HAP-1 (cell line): ENCODE measurements around the gene GPRC5B.

Experiments used
- DNase-seq, 2 experiments: peaks; one replicate each; pipeline ENCODE4 v3.0.0-alpha.2; 2016 to 2020; ENCODE audit warnings: low spot score in 2 of 2
- H3K27me3 ChIP-seq: fragments of 250-450 bp; sonication (Bioruptor Pico); 2 replicates; pipeline ENCODE4 v1.5.1; 2020; ENCODE audit warnings: low read depth, mild to moderate bottlenecking, moderate library complexity
- H3K36me3 ChIP-seq: fragments of 250-450 bp; sonication (Bioruptor Pico); replicated peaks from 2 replicates; pipeline ENCODE4 v1.5.1; 2020; ENCODE audit warnings: mild to moderate bottlenecking
- H3K4me1 ChIP-seq: fragments of 250-450 bp; sonication (Bioruptor Pico); 2 replicates; pipeline ENCODE4 v1.5.1; 2020; ENCODE audit warnings: mild to moderate bottlenecking
- H3K4me3 ChIP-seq: fragments of 250-450 bp; sonication (Bioruptor Pico); 2 replicates; pipeline ENCODE4 v1.5.1; 2020; ENCODE audit warnings: mild to moderate bottlenecking, moderate library complexity
- H3K9me3 ChIP-seq: fragments of 250-450 bp; sonication (Bioruptor Pico); 2 replicates; pipeline ENCODE4 v1.5.1; 2020; ENCODE audit warnings: mild to moderate bottlenecking, moderate library complexity
- in situ Hi-C: fragments of 300-500 bp; cut with MboI; formaldehyde crosslinking; loops from 3 replicates; pipeline ENCODE4 v1.14.3; 2020; ENCODE audit warnings: low sequenced_read_pairs, inconsistent platforms, mixed read lengths

GPRC5B gene

GRCh38 chr16:19886073-19886941, 1.7 kb upstream of the GPRC5B start:
- H3K27me3 ChIP-seq, result no peaks in the 10 kb centered on the region
- DNase-seq, result peak; percentile 67 to 91
- in situ Hi-C loops, result loop anchor here (5.0 to 25.0 kb wide), 4 partner anchors 169 to 499 kb away; partner anchors contain the start of genes IQCK, KNOP1 and VPS35L
- H3K4me3 ChIP-seq, result no peak overlapping the region
- no peaks in the 10 kb centered on the region for H3K9me3 ChIP-seq
- peaks cover 21% of the 10 kb centered on the region for H3K4me1 ChIP-seq
- no peaks in the 10 kb centered on the region for H3K36me3 ChIP-seq

DNA sequence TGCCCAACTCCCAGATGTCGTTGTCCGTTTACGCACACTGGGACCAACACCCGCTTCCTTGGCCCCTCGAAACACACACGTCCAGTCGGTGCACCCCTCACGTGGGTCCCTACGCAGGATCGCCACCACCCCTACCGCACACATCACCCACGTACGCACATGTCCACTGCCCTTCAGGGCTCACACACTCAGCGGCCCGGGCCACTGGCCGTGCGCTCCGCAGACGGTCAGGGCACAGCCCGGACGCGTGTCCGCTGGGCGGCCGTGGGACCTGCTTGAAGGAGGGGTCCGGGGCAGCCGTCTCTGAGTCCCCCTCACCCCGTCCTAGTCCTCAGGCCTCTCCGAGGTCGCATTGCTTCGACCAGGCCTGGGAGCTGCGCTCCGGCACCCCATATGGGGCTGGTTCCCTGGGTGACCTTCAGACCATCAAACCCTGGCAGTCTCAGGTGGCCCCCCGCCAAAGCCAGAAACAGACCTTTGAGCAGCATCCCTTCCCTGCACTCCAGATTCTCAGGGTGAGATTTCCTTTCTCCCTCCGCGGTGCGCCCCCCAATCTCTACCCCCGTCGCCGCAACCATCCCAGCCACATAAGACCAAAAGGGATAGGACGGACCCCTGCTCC, 914 bp upstream of the GPRC5B start:
- no peak for DNase-seq
- Histone ChIP-seq H3K9me3 (no peaks in the 10 kb centered on the region), H3K27me3 (no peaks in the 10 kb centered on the region), H3K4me1 (peaks cover 21% of the 10 kb centered on the region), H3K36me3 (no peaks in the 10 kb centered on the region; the same call in 1 of the 2 replicates), H3K4me3 (peak overlapping the region; percentile 66)
- in situ Hi-C loops, result loop anchor here (5.0 to 25.0 kb wide), 4 partner anchors 168 to 498 kb away; partner anchors contain the start of genes IQCK, KNOP1 and VPS35L

GRCh38 chr16:19883966-19884485, 622 bp downstream of the GPRC5B start:
- Histone ChIP-seq H3K36me3 (no peaks in the 10 kb centered on the region; the same call in none of the 2 replicates), H3K9me3 (no peaks in the 10 kb centered on the region), H3K27me3 (no peaks in the 10 kb centered on the region), H3K4me1 (peaks cover 27% of the 10 kb centered on the region), H3K4me3 (peak overlapping the region; percentile 66)
- in situ Hi-C loops, result loop anchor here (25.0 kb wide), 1 partner anchor 497 kb away; no protein-coding TSS in a partner anchor
- peak in 1 of 2 experiments; percentile 47 for DNase-seq

DNA sequence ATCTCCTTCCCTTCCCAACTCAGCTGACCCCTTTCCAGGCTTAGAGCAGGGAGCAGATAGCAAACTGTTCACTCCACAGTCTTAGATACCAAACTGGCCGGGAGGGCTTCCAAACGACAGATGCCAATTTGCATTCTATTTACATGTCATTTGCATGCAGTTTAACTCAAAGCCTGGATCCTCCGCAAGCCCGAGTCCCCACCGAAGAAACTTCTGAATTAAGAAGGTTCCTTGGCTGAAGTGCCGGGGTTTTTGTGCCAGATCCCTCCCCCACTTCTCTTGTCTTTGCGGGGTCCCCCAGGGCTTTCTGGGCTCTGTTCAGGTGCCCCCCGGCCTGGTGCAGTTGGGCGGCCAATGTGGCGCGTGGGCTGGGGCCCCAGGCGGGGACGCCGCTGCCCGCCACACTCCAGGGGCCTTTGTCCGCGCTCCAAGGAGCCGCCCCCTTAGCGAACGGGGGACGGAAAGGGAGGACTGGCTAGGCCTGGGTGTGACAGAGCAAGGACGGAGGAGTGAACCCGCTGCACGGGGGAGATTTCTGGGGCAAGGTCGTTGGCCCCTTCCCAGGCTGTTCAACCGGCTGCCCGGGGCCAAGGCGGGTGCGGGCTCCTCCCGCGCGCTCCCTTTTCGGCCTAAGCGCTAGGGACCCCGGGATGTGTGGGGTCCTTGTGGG, 1.2 kb downstream of the GPRC5B start:
- H3K36me3 ChIP-seq, result no peaks in the 10 kb centered on the region; the same call in none of the 2 replicates
- in situ Hi-C loops, result loop anchor here (25.0 kb wide), 1 partner anchor 496 kb away; no protein-coding TSS in a partner anchor
- peak overlapping the region; percentile 66 for H3K4me3 ChIP-seq
- DNase-seq, result peak; percentile 66 to 76
- peaks cover 27% of the 10 kb centered on the region for H3K4me1 ChIP-seq
- no peaks in the 10 kb centered on the region for H3K9me3 ChIP-seq
- H3K27me3 ChIP-seq, result no peaks in the 10 kb centered on the region

DNA sequence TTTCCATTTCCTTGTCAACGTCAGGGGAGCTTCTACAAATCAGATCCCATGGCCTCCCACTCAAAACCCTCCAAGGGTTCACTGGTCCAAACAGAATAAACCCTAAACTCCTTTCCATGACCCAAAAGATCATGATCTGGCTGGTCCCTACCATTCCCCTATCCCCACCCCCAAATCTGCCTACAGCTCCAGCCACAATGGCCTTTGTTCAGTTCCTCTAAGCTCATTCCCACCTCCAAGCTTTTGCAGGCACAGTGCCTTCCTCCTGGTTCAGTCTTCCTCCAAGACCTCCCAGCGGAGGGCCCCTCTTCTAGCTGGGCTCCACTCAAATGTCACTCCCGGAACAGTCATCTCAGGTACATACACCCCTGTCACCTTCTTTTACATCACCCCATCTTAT, 2.0 kb downstream of the GPRC5B start:
- in situ Hi-C loops, result loop anchor here (25.0 kb wide), 1 partner anchor 495 kb away; no protein-coding TSS in a partner anchor

GRCh38 chr16:19882186-19882585, 2.5 kb downstream of the GPRC5B start:
- Histone ChIP-seq H3K4me3 (peak overlapping the region; percentile 66), H3K4me1 (peaks cover 27% of the 10 kb centered on the region), H3K27me3 (no peaks in the 10 kb centered on the region), H3K36me3 (no peaks in the 10 kb centered on the region; the same call in none of the 2 replicates), H3K9me3 (no peaks in the 10 kb centered on the region)
- DNase-seq, result peak; percentile 59 to 68
- in situ Hi-C loops, result loop anchor here (25.0 kb wide), 1 partner anchor 495 kb away; no protein-coding TSS in a partner anchor

More for the DNA sequence above, 2.0 kb downstream of the GPRC5B start:
- H3K4me3 ChIP-seq, result peak overlapping the region; percentile 66
- H3K27me3 ChIP-seq, result no peaks in the 10 kb centered on the region
- H3K36me3 ChIP-seq, result no peaks in the 10 kb centered on the region; the same call in none of the 2 replicates
- DNase-seq, result peak; percentile 22 to 55
- peaks cover 27% of the 10 kb centered on the region for H3K4me1 ChIP-seq
- no peaks in the 10 kb centered on the region for H3K9me3 ChIP-seq

- no peaks in the 10 kb centered on the region for H3K9me3 ChIP-seq
- H3K4me3 ChIP-seq, result peak overlapping the region; percentile 66; the same call in 1 of the 2 replicates
- peaks cover 27% of the 10 kb centered on the region for H3K4me1 ChIP-seq
- no peaks in the 10 kb centered on the region; the same call in none of the 2 replicates for H3K36me3 ChIP-seq
- in situ Hi-C loops, result loop anchor here (25.0 kb wide), 1 partner anchor 494 kb away; no protein-coding TSS in a partner anchor
- no peak for DNase-seq
- no peaks in the 10 kb centered on the region for H3K27me3 ChIP-seq
These were observed 2.9 kb downstream of the GPRC5B start for GRCh38 chr16:19881783-19882182.

DNA sequence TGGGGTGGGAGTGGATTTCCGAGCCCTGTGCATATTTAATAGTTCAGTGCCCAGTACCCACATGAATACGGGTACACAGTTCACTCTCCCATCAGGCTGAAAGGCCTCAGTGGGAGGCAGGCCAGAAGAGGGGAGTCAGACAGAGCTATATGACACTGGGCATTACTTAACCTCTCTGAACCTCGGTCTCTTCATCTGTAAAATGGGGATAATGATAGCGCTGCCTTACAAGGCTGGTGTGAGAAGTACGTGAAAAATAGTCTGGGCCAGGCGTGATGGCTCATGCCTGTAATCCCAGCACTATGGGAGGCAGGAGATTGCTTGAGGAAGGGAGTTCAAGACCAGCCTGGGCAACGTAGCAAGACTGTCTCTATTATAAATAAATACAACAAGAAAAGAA, 3.6 kb downstream of the GPRC5B start:
- no peaks in the 10 kb centered on the region; the same call in none of the 2 replicates for H3K36me3 ChIP-seq
- H3K4me1 ChIP-seq, result peaks cover 24% of the 10 kb centered on the region
- H3K4me3 ChIP-seq, result no peak overlapping the region
- H3K27me3 ChIP-seq, result no peaks in the 10 kb centered on the region
- H3K9me3 ChIP-seq, result no peaks in the 10 kb centered on the region
- no peak for DNase-seq
- in situ Hi-C loops, result loop anchor here (25.0 kb wide), 1 partner anchor 494 kb away; no protein-coding TSS in a partner anchor

- peaks cover 21% of the 10 kb centered on the region for H3K4me1 ChIP-seq
- H3K4me3 ChIP-seq, result no peak overlapping the region
- in situ Hi-C loops, result loop anchor here (25.0 kb wide), 1 partner anchor 492 kb away; no protein-coding TSS in a partner anchor
- no peaks in the 10 kb centered on the region for H3K27me3 ChIP-seq
- no peaks in the 10 kb centered on the region; the same call in none of the 2 replicates for H3K36me3 ChIP-seq
- H3K9me3 ChIP-seq, result no peaks in the 10 kb centered on the region
- peak in 1 of 2 experiments; percentile 51 for DNase-seq
These were observed 5.3 kb downstream of the GPRC5B start for GRCh38 chr16:19879241-19879792.

DNA sequence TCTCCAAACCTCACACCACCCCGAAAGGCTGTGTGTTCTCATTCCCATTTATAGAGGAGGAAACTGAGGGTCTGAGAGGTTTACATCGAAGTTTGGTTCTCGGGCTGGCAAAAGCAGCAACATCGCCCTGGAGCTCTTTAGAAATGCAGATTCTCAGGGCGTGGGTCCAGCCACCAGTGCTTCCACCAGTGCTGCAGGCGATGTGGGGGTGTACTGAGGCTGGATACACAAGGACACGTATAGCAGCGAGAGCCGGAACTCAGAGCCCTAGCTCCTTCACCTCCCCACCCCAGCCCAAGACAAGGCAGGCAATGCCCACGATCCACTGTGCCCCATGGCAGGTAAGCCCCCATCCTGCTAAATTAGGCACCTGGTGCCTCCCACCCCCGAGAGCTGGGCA, 5.9 kb downstream of the GPRC5B start:
- H3K9me3 ChIP-seq, result no peaks in the 10 kb centered on the region
- DNase-seq, result no peak
- no peaks in the 10 kb centered on the region for H3K27me3 ChIP-seq
- in situ Hi-C loops, result loop anchor here (25.0 kb wide), 1 partner anchor 491 kb away; no protein-coding TSS in a partner anchor
- H3K36me3 ChIP-seq, result no peaks in the 10 kb centered on the region; the same call in none of the 2 replicates
- H3K4me3 ChIP-seq, result no peak overlapping the region
- peaks cover 21% of the 10 kb centered on the region for H3K4me1 ChIP-seq

DNA sequence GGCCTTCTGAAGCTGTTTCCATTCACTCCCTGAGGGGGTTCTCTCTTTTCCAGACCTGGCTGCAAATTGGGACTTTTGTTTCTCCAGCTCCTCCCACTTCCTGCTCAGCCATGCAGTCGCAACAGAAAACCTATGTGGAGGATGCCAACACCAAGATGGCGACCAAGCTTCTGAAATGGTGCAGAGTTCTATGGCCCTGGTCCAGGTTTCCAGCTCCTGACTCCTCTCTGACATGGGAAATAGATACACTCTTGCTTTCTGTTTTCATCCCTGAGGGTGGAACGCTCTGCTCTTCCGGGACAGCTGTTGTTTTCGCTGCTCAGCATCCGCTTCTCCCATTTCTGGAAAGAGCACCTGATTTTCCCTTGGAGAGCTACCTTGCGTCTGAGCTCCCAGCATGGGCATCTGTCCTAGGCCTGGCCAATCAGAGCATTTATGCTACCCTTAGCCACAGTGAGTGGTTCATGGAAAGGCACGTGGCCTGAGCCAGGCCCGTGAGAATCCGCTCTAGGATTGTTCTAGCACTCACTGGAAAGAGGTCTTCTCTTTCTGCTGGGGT, 8.1 kb downstream of the GPRC5B start:
- Histone ChIP-seq H3K27me3 (no peaks in the 10 kb centered on the region), H3K9me3 (no peaks in the 10 kb centered on the region), H3K36me3 (peaks cover 9% of the 10 kb centered on the region), H3K4me3 (no peak overlapping the region), H3K4me1 (peaks cover 6% of the 10 kb centered on the region)
- no peak for DNase-seq
- in situ Hi-C loops, result loop anchor here (25.0 kb wide), 1 partner anchor 489 kb away; no protein-coding TSS in a partner anchor

GRCh38 chr16:19875900-19876299, 8.7 kb downstream of the GPRC5B start:
- no peak overlapping the region for H3K4me3 ChIP-seq
- H3K4me1 ChIP-seq, result peaks cover 6% of the 10 kb centered on the region
- H3K36me3 ChIP-seq, result peaks cover 12% of the 10 kb centered on the region
- in situ Hi-C loops, result loop anchor here (25.0 kb wide), 1 partner anchor 489 kb away; no protein-coding TSS in a partner anchor
- H3K9me3 ChIP-seq, result no peaks in the 10 kb centered on the region
- DNase-seq, result no peak
- no peaks in the 10 kb centered on the region for H3K27me3 ChIP-seq
